KBM-7 (cell line): ENCODE data around the gene MRPS7.
"Not testable (repeated sequence)": the region's sequence is repeated elsewhere in the genome, so short reads cannot be mapped to it uniquely, and the experiment has no call there.

Experiments used
- DNase-seq: peaks from one replicate; pipeline ENCODE4 v3.0.0-alpha.2; 2015
- in situ Hi-C: fragments of 300-500 bp; cut with MboI; formaldehyde crosslinking; loops from 2 replicates; pipeline ENCODE4 v1.14.3; 2020; ENCODE audit warnings: low sequenced_read_pairs, low pct_unique_long_range_greater_than_20kb, mixed read lengths

The MRPS7 gene

GRCh38 chr17:75241996-75242460 is 19.7 kb upstream of the MRPS7 start:
- in situ Hi-C loops, result no loop called here

GRCh38 chr17:75242461-75243042 is 19.1 kb upstream of the MRPS7 start:
- in situ Hi-C loops, result no loop called here

More at GRCh38 chr17:75241996-75242460, 19.7 kb upstream of the MRPS7 start:
- no peak for DNase-seq

GRCh38 chr17:75244133-75244866 is 17.4 kb upstream of the MRPS7 start:
- DNase-seq, result no peak
- in situ Hi-C loops, result no loop called here

More at GRCh38 chr17:75242461-75243042, 19.1 kb upstream of the MRPS7 start:
- no peak for DNase-seq

- in situ Hi-C loops, result no loop called here
- no peak for DNase-seq
Measured at GRCh38 chr17:75245011-75245410, 16.7 kb upstream of the MRPS7 start.

GRCh38 chr17:75246404-75246803 is 15.3 kb upstream of the MRPS7 start:
- in situ Hi-C loops, result no loop called here
- no peak for DNase-seq

- no peak for DNase-seq
- in situ Hi-C loops, result no loop called here
Measured at GRCh38 chr17:75249564-75249963, 12.1 kb upstream of the MRPS7 start.

- DNase-seq, result no peak
- in situ Hi-C loops, result no loop called here
Measured at GRCh38 chr17:75250009-75250471, 11.6 kb upstream of the MRPS7 start.

- DNase-seq, result no peak
- in situ Hi-C loops, result no loop called here
Measured at GRCh38 chr17:75252039-75252816, 9.5 kb upstream of the MRPS7 start.

- in situ Hi-C loops, DNase-seq: not testable (repeated sequence)
Measured at GRCh38 chr17:75255954-75256698, 5.6 kb upstream of the MRPS7 start.

- DNase-seq, in situ Hi-C loops: not testable (repeated sequence)
Measured at GRCh38 chr17:75257228-75257627, 4.5 kb upstream of the MRPS7 start.

- in situ Hi-C loops, result no loop called here
- DNase-seq, result no peak
Measured at GRCh38 chr17:75260641-75261335, 891 bp upstream of the MRPS7 start.

GRCh38 chr17:75262112-75262606 is 480 bp downstream of the MRPS7 start:
- in situ Hi-C loops, result no loop called here
- DNase-seq, result no peak

GRCh38 chr17:75263055-75263454 is 1.4 kb downstream of the MRPS7 start:
- in situ Hi-C loops, result no loop called here
- DNase-seq, result no peak

- in situ Hi-C loops, result no loop called here
- no peak for DNase-seq
Measured at GRCh38 chr17:75265614-75266315, 4.1 kb downstream of the MRPS7 start.

- in situ Hi-C loops, result no loop called here
- no peak for DNase-seq
Measured at GRCh38 chr17:75266316-75267152, 4.9 kb downstream of the MRPS7 start.

- DNase-seq, result no peak
- in situ Hi-C loops, result no loop called here
Measured at GRCh38 chr17:75267153-75267410, 5.4 kb downstream of the MRPS7 start.

- no peak for DNase-seq
- in situ Hi-C loops, result no loop called here
Measured at GRCh38 chr17:75267411-75268232, 5.9 kb downstream of the MRPS7 start.
